OCI-LY1 (cell line): ENCODE results near the gene C4orf51.
"Not testable (repeated sequence)": the region's sequence is repeated elsewhere in the genome, so short reads cannot be mapped to it uniquely, and the experiment has no call there.

ENCODE experiments used
- H2AFZ ChIP-seq: fragments of 200-600 bp; sonication (generic), shearing (Covaris generic); 2 replicates; pipeline ENCODE4 v1.6.0; 2014; ENCODE audit warnings: antibody characterized with exemption, mild to moderate bottlenecking, low read length
- H3F3A ChIP-seq: fragments of 200-600 bp; sonication (generic), shearing (Covaris generic); 2 replicates; pipeline ENCODE4 v1.6.0; 2014; ENCODE audit warnings: mild to moderate bottlenecking, antibody characterized with exemption, low read length, moderate library complexity; ENCODE audit not compliant: insufficient read depth
- H3K27ac ChIP-seq: fragments of 200-600 bp; sonication (generic); 2 replicates; pipeline ENCODE4 v1.5.1; 2014; ENCODE audit warnings: low read length, mixed run types, mild to moderate bottlenecking, low read depth; ENCODE audit not compliant: poor library complexity, severe bottlenecking
- H3K27me3 ChIP-seq: fragments of 200-600 bp; sonication (generic); 2 replicates; pipeline ENCODE4 v1.6.0; 2014; ENCODE audit warnings: antibody characterized with exemption, mild to moderate bottlenecking, low read length, moderate library complexity; ENCODE audit not compliant: insufficient read depth
- H3K36me3 ChIP-seq: fragments of 200-600 bp; sonication (generic); 2 replicates; pipeline ENCODE4 v1.6.1; 2014; ENCODE audit warnings: mild to moderate bottlenecking, antibody characterized with exemption, low read length, moderate library complexity, mixed read lengths; ENCODE audit not compliant: insufficient read depth
- H3K4me1 ChIP-seq: fragments of 200-600 bp; sonication (generic); 2 replicates; pipeline ENCODE4 v1.5.1; 2014; ENCODE audit warnings: mild to moderate bottlenecking, low read length, moderate library complexity; ENCODE audit not compliant: insufficient read depth, severe bottlenecking
- H3K4me2 ChIP-seq: fragments of 200-600 bp; sonication (generic), shearing (Covaris generic); 2 replicates; pipeline ENCODE4 v1.6.1; 2014; ENCODE audit warnings: low read length
- H3K4me3 ChIP-seq: fragments of 200-600 bp; sonication (generic); 2 replicates; pipeline ENCODE4 v1.5.1; 2014; ENCODE audit warnings: low read length, low read depth, mild to moderate bottlenecking, mixed read lengths; ENCODE audit not compliant: poor library complexity, severe bottlenecking
- H3K79me2 ChIP-seq: fragments of 200-600 bp; shearing (Covaris generic); 2 replicates; pipeline ENCODE4 v1.6.1; 2016; ENCODE audit warnings: mixed run types, low read length, mixed read lengths; ENCODE audit not compliant: insufficient read depth
- H3K9ac ChIP-seq: fragments of 200-600 bp; sonication (generic), shearing (Covaris generic); 2 replicates; pipeline ENCODE4 v1.6.1; 2014; ENCODE audit warnings: mild to moderate bottlenecking, low read length, mixed read lengths
- H3K9me2 ChIP-seq: fragments of 200-600 bp; sonication (generic), shearing (Covaris generic); 2 replicates; pipeline ENCODE4 v1.6.1; 2014; ENCODE audit warnings: low read depth, mild to moderate bottlenecking, low read length, mixed read lengths
- H3K9me3 ChIP-seq: fragments of 200-600 bp; shearing (Covaris generic); 2 replicates; pipeline ENCODE4 v1.6.1; 2014; ENCODE audit warnings: low read length, mixed read lengths
- H4K20me1 ChIP-seq: fragments of 200-600 bp; sonication (generic), shearing (Covaris generic); 2 replicates; pipeline ENCODE4 v1.6.0; 2016; ENCODE audit warnings: mild to moderate bottlenecking, low read length; ENCODE audit not compliant: insufficient read depth
- EZH2 ChIP-seq: fragments of 200-600 bp; sonication (generic), shearing (Covaris generic); IDR thresholded peaks from 2 replicates; pipeline ENCODE4 v1.8.0; 2017; ENCODE audit warnings: borderline replicate concordance, mixed run types, mild to moderate bottlenecking, antibody characterized with exemption, low read length, moderate library complexity, mixed read lengths
- TF ChIP-seq, protein P1 (sequence below): fragments of 200-600 bp; sonication (generic), shearing (Covaris generic); IDR thresholded peaks from 2 replicates; pipeline ENCODE4 v1.5.1; 2017; ENCODE audit warnings: mild to moderate bottlenecking, antibody characterized with exemption, low read length, moderate library complexity, mixed read lengths

C4orf51 gene

DNA sequence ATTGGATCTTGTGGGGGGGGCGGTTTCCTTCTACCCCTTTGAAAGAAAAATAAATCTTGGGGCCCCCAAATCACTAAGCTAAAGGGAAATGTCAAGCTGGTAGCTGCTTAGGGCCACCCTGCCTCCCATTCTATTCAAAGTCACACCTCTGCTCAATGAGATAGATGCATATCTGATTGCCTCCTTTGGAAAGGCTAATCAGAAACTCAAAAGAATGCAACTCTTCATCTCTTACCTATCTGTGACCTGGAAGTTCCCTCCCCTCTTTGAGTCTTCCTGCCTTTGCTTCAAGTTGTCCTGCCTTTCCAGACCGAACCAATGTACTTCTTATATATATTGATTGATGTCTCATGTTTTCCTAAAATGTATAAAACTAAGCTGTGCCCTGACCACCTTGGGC, 7.0 kb downstream of the C4orf51 start:
- Histone ChIP-seq H2AFZ (no peak overlapping the region), H3F3A (no peaks in the 10 kb centered on the region), H4K20me1 (no peaks in the 10 kb centered on the region), H3K4me2 (no peak overlapping the region), H3K27me3 (no peaks in the 10 kb centered on the region), H3K27ac (no peak overlapping the region), H3K9me2 (no peaks in the 10 kb centered on the region), H3K4me1 (no peaks in the 10 kb centered on the region), H3K79me2 (no peaks in the 10 kb centered on the region), H3K36me3 (no peaks in the 10 kb centered on the region), H3K4me3 (no peak overlapping the region), H3K9ac (no peak overlapping the region), H3K9me3 (peaks cover 2% of the 10 kb centered on the region; the same call in 1 of the 2 replicates)
- no peak for TF ChIP-seq EZH2
- TF ChIP-seq, protein P1, sequence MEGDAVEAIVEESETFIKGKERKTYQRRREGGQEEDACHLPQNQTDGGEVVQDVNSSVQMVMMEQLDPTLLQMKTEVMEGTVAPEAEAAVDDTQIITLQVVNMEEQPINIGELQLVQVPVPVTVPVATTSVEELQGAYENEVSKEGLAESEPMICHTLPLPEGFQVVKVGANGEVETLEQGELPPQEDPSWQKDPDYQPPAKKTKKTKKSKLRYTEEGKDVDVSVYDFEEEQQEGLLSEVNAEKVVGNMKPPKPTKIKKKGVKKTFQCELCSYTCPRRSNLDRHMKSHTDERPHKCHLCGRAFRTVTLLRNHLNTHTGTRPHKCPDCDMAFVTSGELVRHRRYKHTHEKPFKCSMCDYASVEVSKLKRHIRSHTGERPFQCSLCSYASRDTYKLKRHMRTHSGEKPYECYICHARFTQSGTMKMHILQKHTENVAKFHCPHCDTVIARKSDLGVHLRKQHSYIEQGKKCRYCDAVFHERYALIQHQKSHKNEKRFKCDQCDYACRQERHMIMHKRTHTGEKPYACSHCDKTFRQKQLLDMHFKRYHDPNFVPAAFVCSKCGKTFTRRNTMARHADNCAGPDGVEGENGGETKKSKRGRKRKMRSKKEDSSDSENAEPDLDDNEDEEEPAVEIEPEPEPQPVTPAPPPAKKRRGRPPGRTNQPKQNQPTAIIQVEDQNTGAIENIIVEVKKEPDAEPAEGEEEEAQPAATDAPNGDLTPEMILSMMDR = no peak

- Histone ChIP-seq H3K4me1 (no peaks in the 10 kb centered on the region), H3F3A (no peaks in the 10 kb centered on the region), H3K4me3 (no peak overlapping the region), H3K9me3 (peaks cover 2% of the 10 kb centered on the region; the same call in 1 of the 2 replicates), H3K9ac (no peak overlapping the region), H3K79me2 (no peaks in the 10 kb centered on the region), H4K20me1 (no peaks in the 10 kb centered on the region), H3K9me2 (no peaks in the 10 kb centered on the region), H3K27ac (no peak overlapping the region), H3K4me2 (no peak overlapping the region), H2AFZ (no peak overlapping the region), H3K36me3 (no peaks in the 10 kb centered on the region), H3K27me3 (no peaks in the 10 kb centered on the region)
- no peak for TF ChIP-seq EZH2
- TF ChIP-seq, protein P1 = no peak
Observed at GRCh38 chr4:145690610-145691009, 10.7 kb downstream of the C4orf51 start.

DNA sequence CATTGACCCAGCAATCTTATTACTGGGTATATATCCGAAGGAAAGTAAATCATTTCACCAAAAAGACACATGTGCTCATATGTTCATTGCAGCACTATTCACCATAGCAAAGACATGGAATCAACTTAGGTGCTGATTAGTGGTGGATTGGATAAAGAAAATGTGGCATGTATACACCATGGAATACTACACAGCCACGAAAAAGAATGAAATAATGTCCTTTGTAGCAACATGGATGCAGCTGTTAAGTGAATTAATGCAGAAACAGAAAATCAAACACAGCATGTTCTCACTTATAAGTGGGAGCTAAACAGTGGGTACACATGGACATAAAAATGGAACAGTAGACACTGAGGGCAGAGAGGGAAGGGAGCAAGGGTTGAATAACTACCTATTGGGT, 11.5 kb downstream of the C4orf51 start:
- not testable (repeated sequence) for H2AFZ ChIP-seq, H3K27me3 ChIP-seq, H3K9me3 ChIP-seq, H3K4me1 ChIP-seq, H3K79me2 ChIP-seq, H3K9me2 ChIP-seq, H3K27ac ChIP-seq, H4K20me1 ChIP-seq, H3K9ac ChIP-seq, H3F3A ChIP-seq, H3K4me2 ChIP-seq, H3K36me3 ChIP-seq, H3K4me3 ChIP-seq

- H3K79me2 ChIP-seq = no peaks in the 10 kb centered on the region
- H3F3A ChIP-seq = no peaks in the 10 kb centered on the region
- no peaks in the 10 kb centered on the region for H3K27me3 ChIP-seq
- H3K9me2 ChIP-seq = no peaks in the 10 kb centered on the region
- no peak overlapping the region for H3K27ac ChIP-seq
- no peak for TF ChIP-seq EZH2
- TF ChIP-seq, protein P1 = no peak
- H3K9ac ChIP-seq = no peak overlapping the region
- no peaks in the 10 kb centered on the region for H4K20me1 ChIP-seq
- no peak overlapping the region for H3K4me2 ChIP-seq
- H3K4me1 ChIP-seq = no peaks in the 10 kb centered on the region
- no peak overlapping the region for H2AFZ ChIP-seq
- no peak overlapping the region for H3K4me3 ChIP-seq
- H3K9me3 ChIP-seq = no peaks in the 10 kb centered on the region
- no peaks in the 10 kb centered on the region for H3K36me3 ChIP-seq
Observed at GRCh38 chr4:145694929-145695328, 15.0 kb downstream of the C4orf51 start.
